ENCODE data around the gene TMPRSS13. TPM values are rescaled to one million over a fixed set of nuclear protein-coding genes. Genes with fewer than 3 reads are reported as not detected.

The TMPRSS13 gene
- total RNA-seq, 1 donor from 2014 or later, result not detected

DNA sequence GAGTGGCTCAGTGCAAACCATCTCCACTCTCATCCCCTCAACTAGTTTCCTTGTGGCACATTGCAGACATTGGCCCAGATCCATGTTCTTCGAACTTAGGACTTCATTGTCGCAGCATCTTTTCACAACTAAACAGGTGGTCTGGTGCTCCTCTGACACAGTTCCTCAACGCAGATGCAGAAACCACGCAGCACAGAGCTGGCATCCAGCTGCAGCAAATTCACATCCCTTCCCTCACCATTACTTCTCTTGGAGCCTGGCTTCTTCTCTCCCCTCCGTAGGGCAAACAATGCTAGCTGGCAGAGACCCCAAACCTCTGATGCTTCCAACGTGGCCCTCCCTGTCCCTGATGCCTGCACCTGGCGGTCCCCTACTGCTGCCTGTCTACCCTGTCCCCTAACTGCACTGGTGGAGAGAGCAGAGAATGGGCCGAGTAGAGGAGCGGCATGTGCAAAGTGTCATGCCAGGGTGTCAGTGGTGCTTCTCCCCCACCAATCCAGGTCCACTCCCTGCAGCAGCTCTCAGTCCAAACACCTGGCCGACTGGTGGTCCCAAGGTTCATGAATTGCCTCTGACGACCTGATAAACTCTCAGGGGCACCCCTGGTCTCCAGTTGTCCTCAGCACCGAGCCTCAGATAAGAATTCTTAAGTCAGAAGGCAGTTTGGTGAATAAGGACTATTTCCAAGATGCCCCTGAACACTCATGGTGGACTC lies 18.1 kb downstream of the TMPRSS13 start:
- peaks cover 6% of the 10 kb centered on the region for H3K4me1 Mint-ChIP-seq (ENCODE audit: unreplicated experiment)
- TF ChIP-seq, protein P1, sequence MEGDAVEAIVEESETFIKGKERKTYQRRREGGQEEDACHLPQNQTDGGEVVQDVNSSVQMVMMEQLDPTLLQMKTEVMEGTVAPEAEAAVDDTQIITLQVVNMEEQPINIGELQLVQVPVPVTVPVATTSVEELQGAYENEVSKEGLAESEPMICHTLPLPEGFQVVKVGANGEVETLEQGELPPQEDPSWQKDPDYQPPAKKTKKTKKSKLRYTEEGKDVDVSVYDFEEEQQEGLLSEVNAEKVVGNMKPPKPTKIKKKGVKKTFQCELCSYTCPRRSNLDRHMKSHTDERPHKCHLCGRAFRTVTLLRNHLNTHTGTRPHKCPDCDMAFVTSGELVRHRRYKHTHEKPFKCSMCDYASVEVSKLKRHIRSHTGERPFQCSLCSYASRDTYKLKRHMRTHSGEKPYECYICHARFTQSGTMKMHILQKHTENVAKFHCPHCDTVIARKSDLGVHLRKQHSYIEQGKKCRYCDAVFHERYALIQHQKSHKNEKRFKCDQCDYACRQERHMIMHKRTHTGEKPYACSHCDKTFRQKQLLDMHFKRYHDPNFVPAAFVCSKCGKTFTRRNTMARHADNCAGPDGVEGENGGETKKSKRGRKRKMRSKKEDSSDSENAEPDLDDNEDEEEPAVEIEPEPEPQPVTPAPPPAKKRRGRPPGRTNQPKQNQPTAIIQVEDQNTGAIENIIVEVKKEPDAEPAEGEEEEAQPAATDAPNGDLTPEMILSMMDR (IDR thresholded peaks at IDR 0.05), result no peak
- no peak overlapping the region for H3K27ac Mint-ChIP-seq (ENCODE audit: unreplicated experiment)
- H3K36me3 Mint-ChIP-seq (ENCODE audit: unreplicated experiment), result no peaks in the 10 kb centered on the region
- no peak for DNase-seq (ENCODE audit: extremely low spot score, unreplicated experiment)
- H3K9me3 Mint-ChIP-seq (ENCODE audit: unreplicated experiment), result no peaks in the 10 kb centered on the region
- H3K27me3 Mint-ChIP-seq (ENCODE audit: unreplicated experiment), result peaks cover 34% of the 10 kb centered on the region
- H3K4me3 Mint-ChIP-seq (ENCODE audit: unreplicated experiment), result no peak overlapping the region

DNA sequence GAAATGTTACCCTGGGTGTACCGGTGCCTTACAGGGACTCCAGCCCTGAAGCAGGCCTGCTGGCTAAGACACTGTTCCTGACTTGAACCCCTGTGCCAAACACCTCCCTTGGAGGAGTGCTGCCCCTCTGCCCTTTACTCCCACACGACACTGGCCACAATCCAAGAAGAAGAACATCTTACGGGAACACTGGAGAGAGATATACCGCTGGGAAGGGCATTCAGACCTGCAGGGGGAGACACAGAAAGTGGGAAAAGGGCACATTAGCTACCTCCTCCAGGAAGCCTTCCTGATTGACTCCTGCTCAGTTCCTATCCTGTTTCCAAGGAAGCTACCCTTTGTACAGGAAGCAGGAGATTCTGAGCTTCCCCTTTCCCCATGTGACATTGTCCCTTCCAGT lies 18.7 kb downstream of the TMPRSS13 start:
- DNase-seq (ENCODE audit: extremely low spot score, unreplicated experiment), result no peak
- Mint-ChIP-seq H3K27ac (ENCODE audit: unreplicated experiment) (no peak overlapping the region), H3K4me3 (ENCODE audit: unreplicated experiment) (no peak overlapping the region), H3K36me3 (ENCODE audit: unreplicated experiment) (no peaks in the 10 kb centered on the region), H3K9me3 (ENCODE audit: unreplicated experiment) (no peaks in the 10 kb centered on the region), H3K4me1 (ENCODE audit: unreplicated experiment) (peaks cover 6% of the 10 kb centered on the region), H3K27me3 (ENCODE audit: unreplicated experiment) (peaks cover 34% of the 10 kb centered on the region)
- TF ChIP-seq, protein P1 (IDR thresholded peaks at IDR 0.05), result no peak

DNA sequence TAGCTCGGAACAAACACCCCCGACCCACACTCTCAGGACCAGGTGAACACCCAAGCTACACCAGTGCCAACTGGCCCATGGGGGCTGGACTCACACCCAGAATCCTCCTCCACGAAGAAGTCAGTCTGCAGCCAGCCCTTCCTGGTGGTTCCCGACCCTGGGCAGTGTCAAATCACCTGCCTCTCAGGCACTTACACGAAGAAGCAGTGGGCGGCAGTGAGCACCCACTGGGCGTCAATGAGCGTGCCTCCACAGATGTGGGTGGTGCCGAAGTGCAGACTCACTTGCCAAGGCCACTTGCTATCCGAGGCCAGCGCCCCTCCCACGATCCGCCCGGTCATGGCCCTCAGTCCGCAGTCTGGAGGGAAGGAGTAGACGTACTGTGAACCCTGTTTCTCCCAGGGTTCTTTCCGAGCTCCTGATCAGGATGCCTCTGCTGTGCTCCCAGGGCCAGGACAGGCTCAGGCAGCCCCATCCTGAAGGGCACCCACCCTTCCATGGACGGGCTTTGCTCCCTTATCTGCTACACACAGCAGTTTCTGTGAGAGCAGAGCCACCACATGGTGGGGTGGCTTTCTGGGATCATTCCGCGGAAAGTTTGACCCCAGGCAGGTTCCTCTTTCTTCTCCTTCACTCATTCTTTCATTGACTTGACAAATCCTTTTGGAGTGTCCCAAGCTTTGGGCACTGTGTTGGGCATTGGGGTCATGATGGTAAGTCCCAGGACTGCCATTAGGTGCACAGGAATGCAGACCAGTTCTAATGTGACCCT lies 19.4 kb downstream of the TMPRSS13 start:
- Mint-ChIP-seq H3K4me1 (ENCODE audit: unreplicated experiment) (peaks cover 6% of the 10 kb centered on the region), H3K36me3 (ENCODE audit: unreplicated experiment) (no peaks in the 10 kb centered on the region), H3K27ac (ENCODE audit: unreplicated experiment) (no peak overlapping the region), H3K27me3 (ENCODE audit: unreplicated experiment) (peaks cover 29% of the 10 kb centered on the region), H3K9me3 (ENCODE audit: unreplicated experiment) (no peaks in the 10 kb centered on the region), H3K4me3 (ENCODE audit: unreplicated experiment) (no peak overlapping the region)
- no peak for DNase-seq (ENCODE audit: extremely low spot score, unreplicated experiment)
- TF ChIP-seq, protein P1 (IDR thresholded peaks at IDR 0.05), result no peak

- peaks cover 6% of the 10 kb centered on the region for H3K4me1 Mint-ChIP-seq (ENCODE audit: unreplicated experiment)
- H3K36me3 Mint-ChIP-seq (ENCODE audit: unreplicated experiment), result no peaks in the 10 kb centered on the region
- H3K27me3 Mint-ChIP-seq (ENCODE audit: unreplicated experiment), result peaks cover 22% of the 10 kb centered on the region
- H3K9me3 Mint-ChIP-seq (ENCODE audit: unreplicated experiment), result no peaks in the 10 kb centered on the region
- H3K4me3 Mint-ChIP-seq (ENCODE audit: unreplicated experiment), result no peak overlapping the region
- no peak overlapping the region for H3K27ac Mint-ChIP-seq (ENCODE audit: unreplicated experiment)
- TF ChIP-seq, protein P1 (IDR thresholded peaks at IDR 0.05), result no peak
- DNase-seq (ENCODE audit: extremely low spot score, unreplicated experiment), result no peak
These were observed 20.1 kb downstream of the TMPRSS13 start for GRCh38 chr11:117908959-117909610.

Measured in osteocyte (in vitro differentiated cells).